ENCODE results near the gene MXRA7. TPM values are rescaled to one million over a fixed set of nuclear protein-coding genes. Genes with fewer than 3 reads are reported as not detected.
"Not testable (repeated sequence)": the region's sequence is repeated elsewhere in the genome, so short reads cannot be mapped to it uniquely, and the experiment has no call there.

MXRA7 gene
- total RNA-seq, 8 experiments from 2014 or later, result 19.7 to 214 (median 106) TPM

DNA sequence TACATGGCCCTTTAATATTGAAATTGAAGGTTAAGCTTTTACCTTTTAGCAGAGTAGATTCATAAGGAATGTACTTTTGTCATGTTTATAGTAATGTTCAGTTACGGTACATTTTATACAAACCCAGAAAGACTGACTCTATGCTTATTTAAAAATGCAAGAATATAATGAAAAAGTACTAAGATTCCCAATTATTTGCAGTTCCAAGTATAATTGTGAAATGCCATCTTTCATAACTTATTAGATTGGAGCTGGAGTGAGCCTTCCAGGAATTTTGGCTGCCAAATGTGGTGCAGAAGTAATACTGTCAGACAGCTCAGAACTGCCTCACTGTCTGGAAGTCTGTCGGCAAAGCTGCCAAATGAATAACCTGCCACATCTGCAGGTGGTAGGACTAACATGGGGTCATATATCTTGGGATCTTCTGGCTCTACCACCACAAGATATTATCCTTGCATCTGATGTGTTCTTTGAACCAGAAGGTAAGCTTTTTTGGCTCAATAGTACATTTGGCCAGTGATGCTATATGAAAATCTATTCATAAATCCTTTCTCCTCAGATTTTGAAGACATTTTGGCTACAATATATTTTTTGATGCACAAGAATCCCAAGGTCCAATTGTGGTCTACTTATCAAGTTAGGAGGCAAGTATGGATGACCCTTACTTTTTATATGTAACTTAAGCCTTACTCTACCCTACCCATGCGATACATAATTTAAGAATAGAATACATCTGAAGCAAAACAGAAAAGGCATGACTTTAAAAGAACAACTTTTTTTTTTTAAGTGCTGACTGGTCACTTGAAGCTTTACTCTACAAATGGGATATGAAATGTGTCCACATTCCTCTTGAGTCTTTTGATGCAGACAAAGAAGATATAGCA is 22.2 kb upstream of the MXRA7 start:
- no peak overlapping the region for H3K4me3 ChIP-seq

DNA sequence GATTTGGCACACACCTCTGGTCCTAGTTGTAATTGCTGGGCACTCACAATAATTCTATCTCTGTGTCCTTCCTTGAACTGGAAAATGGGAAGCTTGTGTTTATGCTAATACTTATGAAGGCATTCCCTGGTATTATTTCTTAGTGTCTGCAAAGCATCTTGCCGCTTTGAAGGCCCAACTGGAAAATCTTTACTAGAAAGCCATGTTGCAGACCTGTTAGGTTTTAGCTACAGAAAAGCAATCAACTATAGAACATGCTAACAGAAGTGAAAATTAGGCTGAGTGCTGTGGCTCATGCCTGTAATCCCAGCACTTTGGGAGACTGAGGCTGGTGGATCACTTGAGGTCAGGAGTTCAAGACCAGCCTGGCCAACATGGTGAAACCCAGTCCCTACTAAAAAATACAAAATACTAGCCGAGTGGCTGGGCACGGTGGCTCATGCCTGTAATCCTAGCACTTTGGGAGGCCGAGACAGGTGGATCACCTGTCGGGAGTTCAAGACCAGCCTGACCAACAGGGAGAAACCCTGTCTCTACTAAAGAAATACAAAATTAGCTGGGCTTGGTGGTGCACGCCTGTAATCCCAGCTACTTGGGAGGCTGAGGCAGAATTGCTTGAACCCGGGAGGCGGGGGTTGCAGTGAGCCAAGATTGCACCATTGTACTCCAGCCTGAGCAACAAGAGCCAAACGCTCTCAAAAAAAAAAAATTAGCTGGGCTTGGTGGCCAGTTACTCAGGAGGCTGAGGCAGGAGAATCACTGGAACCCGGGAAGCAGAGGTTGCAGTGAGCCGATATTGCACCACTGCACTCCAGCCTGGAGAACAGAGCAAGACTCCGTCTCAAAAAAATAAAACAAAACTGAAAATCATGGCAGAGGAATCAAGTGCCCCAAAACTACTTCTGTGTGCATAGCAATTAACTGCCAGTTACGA is 21.3 kb upstream of the MXRA7 start:
- 67 to 100% (median 95%) methylated on average over 2 to 10 of the region's 13 CpGs; no CpG with 5 or more reads in 2 of the 10 experiments for WGBS, 10 experiments
- in situ Hi-C loops (cut with MboI; ENCODE audit: low pct_unique_long_range_greater_than_20kb in 2 of 9, low sequenced_read_pairs in 9 of 9, unreplicated experiment in 9 of 9); H3K4me3 ChIP-seq; H3K27ac ChIP-seq; ATAC-seq (replicated peaks in 6 of 8): not testable (repeated sequence)
- H3K4me1 ChIP-seq (replicated peaks in 1 of 2), result peaks cover 7 to 27% of the 10 kb centered on the region in 2 donors

More for the DNA sequence above, 22.2 kb upstream of the MXRA7 start:
- WGBS, 10 experiments, result 33 to 100% (median 84%) methylated on average over 1 to 3 of the region's 3 CpGs; no CpG with 5 or more reads in 1 of the 10 experiments
- ATAC-seq (replicated peaks in 6 of 8), result no peak
- Histone ChIP-seq H3K27ac (no peak overlapping the region), H3K4me1 (replicated peaks in 1 of 2) (peaks cover 3 to 22% of the 10 kb centered on the region in 2 donors)
- in situ Hi-C loops (cut with MboI; ENCODE audit: low pct_unique_long_range_greater_than_20kb in 2 of 9, low sequenced_read_pairs in 9 of 9, unreplicated experiment in 9 of 9), result no loop called here

DNA sequence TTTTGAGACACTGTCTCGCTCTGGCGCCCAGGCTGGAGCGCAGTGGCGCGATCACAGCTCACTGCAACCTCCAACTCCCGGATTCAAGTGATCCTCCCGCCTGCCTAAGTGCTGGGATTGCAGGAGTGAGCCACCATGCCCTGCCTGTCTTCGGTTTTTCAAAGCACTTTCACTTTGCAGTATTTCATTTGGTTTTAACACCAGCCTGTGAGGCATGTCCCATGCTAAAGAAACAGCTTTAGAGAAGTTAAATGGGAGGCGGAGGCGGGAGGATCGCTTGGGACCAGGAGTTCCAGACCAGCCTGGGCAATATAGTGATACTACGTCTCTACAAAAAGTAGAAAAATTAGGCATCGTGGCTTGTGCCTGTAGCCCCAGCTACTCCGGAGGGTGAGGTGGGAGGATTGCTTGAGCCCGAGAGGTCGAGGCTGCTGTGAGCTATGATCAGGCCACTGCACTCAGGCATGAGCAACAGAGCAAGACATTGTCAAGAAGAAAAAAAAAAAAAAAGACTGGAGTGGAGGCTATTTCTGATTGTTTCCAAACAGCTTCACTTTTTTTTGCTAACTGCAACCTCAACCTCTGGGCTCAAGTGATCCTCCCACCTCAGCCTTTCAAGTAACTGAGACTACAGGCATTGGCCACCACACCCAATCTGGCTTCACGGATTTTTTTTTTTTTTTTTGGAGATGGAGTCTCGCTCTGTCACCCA is 17.1 kb upstream of the MXRA7 start:
- no peak for ATAC-seq (replicated peaks in 6 of 8)
- 6 to 81% (median 44%) methylated on average over 5 to 14 of the region's 18 CpGs for WGBS, 10 experiments
- in situ Hi-C loops (cut with MboI; ENCODE audit: low pct_unique_long_range_greater_than_20kb in 2 of 9, low sequenced_read_pairs in 9 of 9, unreplicated experiment in 9 of 9), result no loop called here
- H3K27ac ChIP-seq, result peak overlapping the region; percentile 98 to 99
- H3K4me1 ChIP-seq (replicated peaks in 1 of 2), result peaks cover 19 to 23% of the 10 kb centered on the region in 2 donors
- H3K4me3 ChIP-seq, result peak overlapping the region; percentile 69 to 98 (median 97)

DNA sequence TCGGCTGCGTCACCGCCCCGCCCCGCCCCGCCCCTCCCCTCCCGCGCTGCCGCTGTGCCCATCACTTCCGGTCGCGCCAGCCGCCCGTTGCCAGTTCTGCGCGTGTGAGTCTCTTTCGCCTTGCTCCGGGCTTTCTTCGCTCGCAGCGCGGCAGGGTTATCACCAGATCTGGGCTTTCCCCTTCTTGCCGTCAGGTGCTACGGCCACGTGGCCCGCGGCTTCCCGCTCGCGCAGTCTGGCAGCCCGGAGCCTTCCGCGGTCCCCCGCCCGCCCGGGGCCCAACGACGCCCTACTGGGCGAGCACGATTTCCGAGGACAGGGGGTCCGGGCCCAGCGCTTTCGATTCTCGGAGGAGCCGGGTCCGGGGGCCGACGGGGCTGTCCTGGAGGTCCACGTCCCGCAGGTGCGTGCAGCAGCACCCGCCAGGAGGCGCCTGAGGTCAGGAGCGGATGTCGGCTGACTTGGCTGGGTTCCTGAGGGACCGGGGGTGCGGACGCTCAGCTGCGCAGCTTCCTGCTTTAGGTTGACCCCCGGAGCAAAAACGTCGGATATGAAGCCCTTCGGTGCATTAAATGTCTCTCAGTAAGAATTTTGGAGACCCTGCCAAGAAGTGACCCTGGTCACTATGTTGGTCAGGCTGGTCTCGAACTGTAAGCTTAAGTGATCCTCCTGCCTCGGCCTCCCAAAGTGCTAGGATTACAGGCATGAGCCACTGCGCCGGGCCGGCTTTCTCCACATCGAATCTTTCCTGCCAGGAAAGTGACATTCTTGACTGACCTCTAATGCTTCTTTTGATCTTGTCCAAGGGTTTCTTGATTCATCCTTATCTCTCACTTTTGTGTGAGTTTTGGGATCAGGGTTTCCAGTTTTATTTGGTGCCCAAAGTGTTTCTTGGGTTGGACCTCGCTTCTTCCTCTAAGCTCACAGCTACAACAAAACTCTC is 16.3 kb upstream of the MXRA7 start, which contains the start of gene METTL23:
METTL23 (plus strand) TSS at position 64 of the 943 bp plus-strand sequence. CDS start 2,872 bp downstream, outside the sequence.
- H3K4me1 ChIP-seq (replicated peaks in 1 of 2), result peaks cover 19 to 23% of the 10 kb centered on the region in 2 donors
- WGBS, 10 experiments, result 0 to 14% (median 1%) methylated on average over 1 to 7 of the region's 71 CpGs; no CpG with 5 or more reads in 2 of the 10 experiments
- peak within 1 kb of the TSS; percentile 98 to 99 for H3K27ac ChIP-seq

DNA sequence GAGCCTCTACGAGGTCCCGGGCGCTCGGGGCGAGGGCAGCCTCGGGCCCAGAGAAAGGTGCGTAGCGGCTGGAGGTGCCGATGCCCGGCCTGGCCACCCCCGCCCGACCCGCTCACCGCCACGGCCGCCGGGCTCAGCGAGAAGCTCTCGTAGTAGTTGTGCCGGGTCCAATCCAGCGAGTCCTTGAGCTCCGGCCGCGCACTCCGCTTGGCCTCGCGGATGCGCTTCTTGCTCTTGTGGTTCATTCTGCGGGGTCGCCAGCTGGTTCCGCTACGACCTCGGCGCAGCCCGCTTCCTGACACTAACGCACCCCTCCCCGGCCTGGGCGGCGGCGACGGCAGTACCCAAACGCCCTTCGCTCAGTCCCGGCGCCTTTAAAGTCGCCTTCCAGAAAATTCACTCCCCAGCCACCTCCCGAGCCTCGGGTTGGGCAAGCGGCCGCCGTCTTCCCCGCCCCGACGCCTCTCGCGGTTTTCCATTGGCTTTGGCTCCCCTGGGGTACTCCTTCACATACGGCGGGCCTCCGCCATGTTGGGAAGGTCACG is 15.5 kb upstream of the MXRA7 start, which contains the start of gene JMJD6:
JMJD6 (minus strand) TSS at position 376 of the 545 bp plus-strand sequence; CDS start at position 245, 131 bp downstream.
- in situ Hi-C loops (cut with MboI; ENCODE audit: low pct_unique_long_range_greater_than_20kb in 2 of 9, low sequenced_read_pairs in 9 of 9, unreplicated experiment in 9 of 9), result no loop called here
- H3K4me1 ChIP-seq (replicated peaks in 1 of 2), result peaks cover 19 to 23% of the 10 kb centered on the region in 2 donors

More for the DNA sequence above, 16.3 kb upstream of the MXRA7 start, which contains the start of gene METTL23:
- peak; percentile 24 to 84 (median 56) for ATAC-seq (replicated peaks in 6 of 8)
- peak within 1 kb of the TSS; percentile 69 to 98 (median 97) for H3K4me3 ChIP-seq
- in situ Hi-C loops (cut with MboI; ENCODE audit: low pct_unique_long_range_greater_than_20kb in 2 of 9, low sequenced_read_pairs in 9 of 9, unreplicated experiment in 9 of 9), result no loop called here

DNA sequence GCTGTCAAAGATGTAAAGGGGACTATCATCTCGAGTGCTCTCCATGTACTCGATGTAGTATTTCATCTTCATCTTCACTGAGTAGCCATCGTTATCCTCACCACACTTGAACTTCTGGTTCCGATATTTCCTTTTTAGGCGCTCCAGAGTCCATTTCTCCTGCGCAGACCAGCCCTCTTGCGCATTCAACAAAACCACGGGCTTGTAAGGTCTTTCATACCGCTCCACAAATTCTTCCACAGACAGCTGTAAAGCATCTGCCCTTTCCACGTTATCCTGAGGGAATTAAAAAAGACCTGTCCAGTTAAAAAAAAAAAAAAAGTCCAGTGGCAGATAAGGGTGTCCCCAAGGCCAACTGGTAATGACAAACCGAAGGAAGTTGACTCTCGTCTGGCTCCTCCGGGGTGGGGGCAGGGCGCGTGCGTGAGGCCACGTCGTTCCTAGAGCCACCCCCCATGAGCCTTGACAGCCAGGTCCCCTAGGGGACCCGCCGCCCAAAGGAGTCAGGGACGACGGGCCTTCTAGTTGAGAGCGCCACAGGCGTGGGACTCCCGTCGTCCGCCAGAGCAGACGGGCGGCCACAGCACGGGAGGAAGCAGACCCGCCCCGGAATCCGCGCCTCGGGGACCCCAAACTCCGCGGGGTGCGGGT is 14.9 kb upstream of the MXRA7 start:
- peak; percentile 13 to 38 (median 22) for ATAC-seq (replicated peaks in 6 of 8)
- in situ Hi-C loops (cut with MboI; ENCODE audit: low pct_unique_long_range_greater_than_20kb in 2 of 9, low sequenced_read_pairs in 9 of 9, unreplicated experiment in 9 of 9), result no loop called here
- Histone ChIP-seq H3K4me3 (peak overlapping the region; percentile 69 to 98 (median 97)), H3K4me1 (replicated peaks in 1 of 2) (peaks cover 19 to 23% of the 10 kb centered on the region in 2 donors), H3K27ac (peak overlapping the region; percentile 89 to 99)
- 0 to 70% (median 33%) methylated on average over 4 to 21 of the region's 38 CpGs for WGBS, 10 experiments

More for the DNA sequence above, 15.5 kb upstream of the MXRA7 start, which contains the start of gene JMJD6:
- 0% methylated on average over 1 to 3 of the region's 60 CpGs; no CpG with 5 or more reads in 8 of the 10 experiments for WGBS, 10 experiments
- H3K4me3 ChIP-seq, result peak within 1 kb of the TSS; percentile 69 to 98 (median 97)
- H3K27ac ChIP-seq, result peak within 1 kb of the TSS; percentile 98 to 99
- peak; percentile 79 to 90 (median 84) for ATAC-seq (replicated peaks in 6 of 8)

DNA sequence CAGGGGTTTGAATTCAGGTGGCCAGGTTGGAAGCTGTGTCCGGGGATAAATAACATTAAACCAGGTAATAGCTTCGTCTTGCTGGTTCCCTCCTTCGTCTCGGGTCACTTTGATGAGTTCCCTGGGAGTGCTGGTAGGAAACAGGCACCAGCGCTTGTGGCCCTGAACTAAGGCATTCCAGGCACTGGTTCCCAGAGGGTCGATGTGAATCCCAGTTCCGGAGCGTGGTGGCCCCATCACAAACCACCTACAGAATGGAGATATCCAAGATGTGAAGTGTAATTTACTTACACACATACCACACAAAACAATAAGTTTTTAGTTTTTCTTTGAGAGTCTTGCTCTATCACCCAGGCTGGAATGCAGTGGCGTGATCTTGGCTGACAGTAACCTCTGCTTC is 13.0 kb upstream of the MXRA7 start:
- Histone ChIP-seq H3K4me1 (replicated peaks in 1 of 2) (peaks cover 19 to 23% of the 10 kb centered on the region in 2 donors), H3K27ac (no peak overlapping the region), H3K4me3 (peak overlapping the region in 1 of 5 donors; percentile 69)
- WGBS, 10 experiments, result 90 to 100% (median 100%) methylated on average over 1 to 5 of the region's 9 CpGs; no CpG with 5 or more reads in 5 of the 10 experiments
- in situ Hi-C loops (cut with MboI; ENCODE audit: low pct_unique_long_range_greater_than_20kb in 2 of 9, low sequenced_read_pairs in 9 of 9, unreplicated experiment in 9 of 9), result loop anchor here in 2 of 9 experiments (25.0 kb wide), 1 partner anchor 187 kb away; the partner anchor contains the start of genes CYGB (in 2 of the 2) and PRCD (in 2 of the 2)
- ATAC-seq (replicated peaks in 6 of 8), result no peak

DNA sequence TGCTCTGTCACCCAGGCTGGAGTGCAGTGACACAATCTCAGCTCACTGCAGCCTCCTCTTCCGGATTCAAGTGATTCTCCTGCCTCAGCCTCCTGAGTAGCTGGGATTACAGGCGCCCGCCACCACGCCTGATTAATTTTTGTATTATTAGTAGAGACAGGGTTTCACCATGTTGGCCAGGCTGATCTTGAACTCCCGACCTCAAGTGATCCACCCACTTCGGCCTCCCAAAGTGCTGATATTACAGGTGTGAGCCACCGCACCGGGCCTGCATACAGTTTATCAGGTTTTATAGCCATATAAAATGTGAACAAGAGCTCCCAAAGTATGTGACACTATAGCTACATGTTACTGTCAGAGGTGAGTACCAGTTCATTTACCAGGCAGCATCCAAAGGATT is 12.2 kb upstream of the MXRA7 start:
- H3K27ac ChIP-seq; ATAC-seq (replicated peaks in 6 of 8); H3K4me3 ChIP-seq: not testable (repeated sequence)
- H3K4me1 ChIP-seq (replicated peaks in 1 of 2), result peaks cover 16 to 21% of the 10 kb centered on the region in 2 donors
- 67 to 100% (median 95%) methylated on average over 1 to 6 of the region's 8 CpGs; no CpG with 5 or more reads in 2 of the 10 experiments for WGBS, 10 experiments
- in situ Hi-C loops (cut with MboI; ENCODE audit: low pct_unique_long_range_greater_than_20kb in 2 of 9, low sequenced_read_pairs in 9 of 9, unreplicated experiment in 9 of 9), result loop anchor here in 2 of 9 experiments (25.0 kb wide), 1 partner anchor 186 kb away; the partner anchor contains the start of genes CYGB (in 2 of the 2) and PRCD (in 2 of the 2)

DNA sequence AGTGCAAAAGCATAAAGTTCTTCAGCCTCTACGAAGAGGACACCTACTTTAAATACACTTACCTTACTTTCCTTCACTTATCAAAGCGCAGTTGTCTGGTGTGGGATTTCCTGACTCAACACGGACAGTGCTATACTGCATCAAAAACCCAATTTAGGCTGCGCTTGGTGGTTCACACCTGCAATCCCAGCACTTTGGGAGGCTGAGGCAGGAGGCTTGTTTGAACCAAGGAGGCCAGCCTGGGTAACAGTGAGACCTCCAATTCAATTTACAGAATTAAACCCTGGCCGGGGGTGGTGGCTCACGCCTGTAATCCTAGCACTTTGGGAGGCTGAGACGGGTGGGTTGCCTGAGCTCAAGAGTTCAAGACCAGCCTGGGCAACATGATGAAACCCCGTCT is 11.5 kb upstream of the MXRA7 start:
- in situ Hi-C loops (cut with MboI; ENCODE audit: low pct_unique_long_range_greater_than_20kb in 2 of 9, low sequenced_read_pairs in 9 of 9, unreplicated experiment in 9 of 9), result loop anchor here in 2 of 9 experiments (25.0 kb wide), 1 partner anchor 185 kb away; the partner anchor contains the start of genes CYGB (in 2 of the 2) and PRCD (in 2 of the 2)
- no peak overlapping the region for H3K4me3 ChIP-seq
- H3K4me1 ChIP-seq (replicated peaks in 1 of 2), result peaks cover 12 to 16% of the 10 kb centered on the region in 2 donors
- H3K27ac ChIP-seq, result no peak overlapping the region
- no peak for ATAC-seq (replicated peaks in 6 of 8)
- WGBS, 10 experiments, result 68 to 100% (median 93%) methylated on average over 1 to 4 of the region's 8 CpGs; no CpG with 5 or more reads in 3 of the 10 experiments

DNA sequence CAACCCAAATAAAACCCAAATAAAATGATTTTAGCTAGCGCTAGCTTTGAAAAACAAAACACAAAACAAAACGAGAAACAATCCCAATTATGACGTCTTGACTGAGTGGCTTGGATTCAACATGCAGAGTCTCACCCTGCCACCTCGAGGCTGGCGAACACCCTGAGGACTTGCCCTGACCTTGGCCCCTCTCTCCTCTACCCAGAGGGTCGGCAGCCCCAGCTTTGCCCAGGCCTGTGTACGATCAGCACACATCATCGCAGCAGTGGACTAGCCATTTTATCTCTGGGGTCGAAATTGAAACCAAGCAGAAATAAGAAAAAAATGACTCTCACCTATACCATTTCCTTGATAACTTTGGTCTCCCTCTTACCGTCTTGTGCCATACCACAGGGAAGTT is 10.7 kb upstream of the MXRA7 start:
- no peak overlapping the region for H3K4me3 ChIP-seq
- H3K27ac ChIP-seq, result no peak overlapping the region
- WGBS, 10 experiments, result 76 to 100% (median 92%) methylated on average over 1 to 7 of the region's 10 CpGs; no CpG with 5 or more reads in 2 of the 10 experiments
- peaks cover 12 to 16% of the 10 kb centered on the region in 2 donors for H3K4me1 ChIP-seq (replicated peaks in 1 of 2)
- in situ Hi-C loops (cut with MboI; ENCODE audit: low pct_unique_long_range_greater_than_20kb in 2 of 9, low sequenced_read_pairs in 9 of 9, unreplicated experiment in 9 of 9), result loop anchor here in 2 of 9 experiments (25.0 kb wide), 1 partner anchor 184 kb away; the partner anchor contains the start of genes CYGB (in 2 of the 2) and PRCD (in 2 of the 2)
- ATAC-seq (replicated peaks in 6 of 8), result no peak

Measured in motor neuron (in vitro differentiated cells).